ENCODE measurements around the gene MACROD2.
A peak's percentile ranks its signal among the peaks of the same experiment; 100 is the strongest.

Gene MACROD2

GRCh38 chr20:14064333-14064732 is 69.0 kb downstream of the MACROD2 start:
- no peak for DNase-seq

DNA sequence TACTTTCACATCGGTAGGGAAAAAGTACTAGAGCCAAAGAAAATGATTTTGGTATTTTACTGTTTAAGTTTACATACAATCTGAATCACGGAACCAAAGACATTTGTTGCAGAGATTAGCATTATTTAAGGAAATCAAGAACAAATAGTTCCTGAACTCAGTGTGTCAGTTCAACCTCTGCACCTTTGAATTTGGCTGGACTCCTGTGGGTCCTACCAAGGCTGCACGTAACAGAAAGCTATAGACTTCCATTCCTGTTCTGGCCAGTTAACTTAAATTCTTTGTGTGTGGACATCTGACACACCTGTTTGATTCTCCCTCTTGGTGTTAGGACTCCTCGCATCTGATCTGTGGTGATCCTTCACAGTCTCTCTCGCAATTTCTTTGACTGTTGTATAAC is 69.6 kb downstream of the MACROD2 start:
- no peak for DNase-seq

GRCh38 chr20:14065774-14066173 is 70.5 kb downstream of the MACROD2 start:
- no peak for DNase-seq

GRCh38 chr20:14067603-14068002 is 72.3 kb downstream of the MACROD2 start:
- DNase-seq = no peak

DNA sequence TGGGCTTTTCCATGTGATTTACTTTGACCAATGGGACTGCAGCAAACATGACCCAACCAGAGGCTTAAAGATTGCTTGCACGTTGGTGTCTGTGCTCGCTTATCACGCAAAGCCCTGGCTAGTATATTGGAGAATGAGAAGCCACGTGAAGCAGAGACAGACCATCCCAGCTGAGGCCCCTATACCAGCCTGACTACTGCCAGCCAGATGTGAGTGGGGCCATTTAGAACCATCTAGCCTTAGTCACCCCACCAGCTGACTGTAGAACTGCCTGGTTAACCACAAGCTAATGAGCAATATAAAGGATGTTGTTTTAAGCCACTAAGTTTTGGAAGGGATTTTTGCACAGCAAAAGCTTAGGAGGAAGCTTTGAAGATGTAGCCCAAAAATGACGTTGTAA is 74.5 kb downstream of the MACROD2 start:
- DNase-seq = no peak

GRCh38 chr20:14093652-14094051 is 98.3 kb downstream of the MACROD2 start:
- DNase-seq = no peak

- no peak for DNase-seq
These were observed 102.9 kb downstream of the MACROD2 start for GRCh38 chr20:14098261-14098660.

- no peak for DNase-seq
These were observed 118.1 kb downstream of the MACROD2 start for GRCh38 chr20:14113416-14113815.

DNA sequence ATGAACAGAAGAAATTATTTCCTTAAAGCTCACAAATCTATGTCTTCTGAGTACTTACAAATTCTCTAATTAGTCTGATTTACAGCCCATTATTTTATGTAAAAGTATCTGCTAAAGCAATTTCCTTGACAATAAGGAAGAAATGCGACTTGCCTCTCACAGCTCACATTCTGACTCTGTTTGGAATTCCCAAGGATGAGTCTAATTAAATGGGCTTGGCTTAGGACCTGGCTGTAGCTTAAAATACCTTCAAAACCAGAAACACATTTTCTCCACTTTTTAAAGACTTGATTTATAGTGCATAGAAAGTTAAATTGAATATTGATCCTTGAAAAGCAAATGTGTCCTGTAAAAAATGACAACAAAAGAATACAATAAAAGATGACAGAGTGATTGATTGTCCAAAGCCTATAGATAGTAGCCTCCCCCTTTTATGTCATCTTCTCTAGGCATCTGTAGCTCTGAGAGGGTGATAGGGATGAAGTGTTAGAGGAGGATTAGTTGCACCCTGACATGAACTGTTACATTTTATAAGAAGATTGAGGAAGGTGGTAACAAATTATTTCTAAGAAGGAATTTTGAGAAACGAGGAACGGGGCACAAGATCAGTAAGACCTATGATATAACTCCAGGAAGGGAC is 118.9 kb downstream of the MACROD2 start:
- DNase-seq = no peak

- no peak for DNase-seq
These were observed 120.7 kb downstream of the MACROD2 start for GRCh38 chr20:14116037-14116436.

- no peak for DNase-seq
These were observed 122.5 kb downstream of the MACROD2 start for GRCh38 chr20:14117768-14118167.

DNA sequence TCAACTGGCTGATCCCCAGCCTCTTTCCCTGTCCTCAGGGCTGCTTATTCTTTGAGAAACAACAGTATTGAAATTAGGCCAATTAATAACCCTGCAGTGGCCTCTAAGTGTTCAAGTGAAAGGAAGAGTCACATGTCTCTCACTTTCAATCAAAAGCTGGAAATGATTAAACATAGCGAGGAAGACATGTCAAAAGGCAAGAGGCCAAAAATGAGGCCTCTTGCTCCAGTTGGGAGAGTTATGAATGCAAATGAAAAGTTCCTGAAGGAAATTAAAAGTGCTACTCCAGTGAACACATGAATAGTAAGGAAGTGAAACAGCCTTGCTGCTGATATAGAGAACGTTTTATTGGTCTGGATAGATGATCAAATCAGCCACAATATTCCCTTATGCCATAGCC is 131.5 kb downstream of the MACROD2 start:
- no peak for DNase-seq

DNA sequence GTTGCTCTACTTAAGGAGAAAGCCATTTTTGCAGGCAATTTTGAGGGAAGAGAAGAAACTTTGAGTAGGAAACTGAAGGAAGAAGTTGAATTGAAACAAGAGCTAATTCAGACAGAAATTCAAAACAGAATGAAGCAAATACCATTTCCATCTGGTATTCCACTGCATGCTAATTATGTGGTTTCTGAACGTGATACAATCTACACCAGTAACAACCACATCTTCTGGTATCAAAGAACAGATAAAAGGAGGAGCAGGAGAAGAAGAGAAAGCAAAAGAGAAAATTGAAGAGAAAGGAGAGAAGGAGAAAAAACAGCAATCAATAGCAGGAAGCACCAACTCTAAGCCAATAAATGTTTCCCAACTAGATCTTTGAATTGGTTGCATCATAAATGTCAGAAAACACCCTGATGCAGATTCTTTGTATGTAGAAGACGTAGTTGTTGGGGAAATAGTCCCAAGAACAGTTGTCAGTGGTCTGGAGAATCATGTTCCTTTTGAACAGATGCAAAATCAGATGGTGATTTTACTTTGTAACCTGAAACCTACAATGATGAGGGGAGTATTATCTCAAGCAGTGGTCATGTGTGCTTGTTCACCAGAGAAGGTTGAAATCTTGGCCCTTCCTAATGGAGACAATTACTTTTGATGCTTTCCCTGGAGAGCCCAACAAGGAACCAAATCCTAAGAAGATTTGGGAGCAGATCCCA is 132.4 kb downstream of the MACROD2 start:
- no peak for DNase-seq

- no peak for DNase-seq
These were observed 138.7 kb downstream of the MACROD2 start for GRCh38 chr20:14134004-14134403.

GRCh38 chr20:14142171-14142570 is 146.9 kb downstream of the MACROD2 start:
- peak; percentile 38 to 64 for DNase-seq

GRCh38 chr20:14142964-14143627 is 147.8 kb downstream of the MACROD2 start:
- DNase-seq = no peak

DNA sequence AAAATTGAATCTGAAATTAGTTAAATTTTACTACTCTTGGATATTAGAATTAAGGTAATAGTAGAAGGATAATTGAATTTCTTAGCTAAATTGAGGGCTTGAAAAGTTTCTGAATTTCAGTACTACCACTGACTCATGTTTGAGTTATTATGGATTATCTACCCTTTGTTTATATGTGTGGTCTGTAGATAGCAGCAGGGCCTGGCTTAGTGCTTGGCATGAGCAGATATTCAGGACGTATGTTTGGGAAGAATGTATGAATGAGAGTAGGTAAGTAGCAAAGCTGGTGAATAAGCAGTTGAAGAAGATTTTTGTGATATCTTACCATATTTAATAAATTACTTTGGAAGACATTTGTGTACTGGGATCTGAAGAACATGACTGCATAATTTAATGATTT is 152.7 kb downstream of the MACROD2 start:
- no peak for DNase-seq

DNA sequence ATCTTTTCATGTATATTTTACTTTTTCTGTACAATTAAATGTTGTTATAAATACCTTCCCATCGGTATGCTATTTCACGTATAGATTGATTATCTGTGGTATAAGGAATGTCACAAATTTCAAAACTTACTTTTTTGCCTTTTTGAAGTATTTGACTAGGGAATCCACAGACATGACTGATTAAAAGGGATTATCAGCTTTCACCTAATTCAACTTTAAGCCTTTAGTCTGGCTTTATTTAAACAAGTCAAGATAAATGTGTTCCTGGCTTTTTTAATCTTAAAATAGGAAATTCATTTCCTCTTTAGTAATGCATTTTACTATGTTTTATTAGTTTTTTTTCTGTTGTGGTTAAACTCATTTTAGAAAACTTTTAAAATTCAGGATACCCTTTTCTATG is 160.0 kb downstream of the MACROD2 start:
- DNase-seq = no peak

DNA sequence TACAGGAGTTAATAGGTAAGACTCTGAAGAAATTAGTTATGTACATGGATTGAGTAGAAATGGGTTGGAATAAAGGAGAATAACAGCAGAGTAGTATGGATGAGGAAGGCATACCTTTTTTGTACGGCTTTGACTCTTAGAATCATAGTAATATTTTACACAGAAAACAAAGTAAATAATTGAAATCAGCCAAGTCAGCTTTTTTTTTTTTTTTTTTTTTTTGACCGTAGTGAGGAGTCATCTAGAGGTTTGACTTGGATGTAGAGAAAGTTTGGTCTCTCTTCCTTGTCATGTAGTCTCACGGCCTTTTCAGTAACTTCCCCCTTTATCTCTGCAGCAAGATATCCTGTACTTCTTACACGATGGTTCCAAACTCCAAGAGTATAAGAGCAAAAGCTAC is 183.2 kb downstream of the MACROD2 start:
- DNase-seq = no peak

GRCh38 chr20:14178952-14179351 is 183.6 kb downstream of the MACROD2 start:
- DNase-seq = no peak

DNA sequence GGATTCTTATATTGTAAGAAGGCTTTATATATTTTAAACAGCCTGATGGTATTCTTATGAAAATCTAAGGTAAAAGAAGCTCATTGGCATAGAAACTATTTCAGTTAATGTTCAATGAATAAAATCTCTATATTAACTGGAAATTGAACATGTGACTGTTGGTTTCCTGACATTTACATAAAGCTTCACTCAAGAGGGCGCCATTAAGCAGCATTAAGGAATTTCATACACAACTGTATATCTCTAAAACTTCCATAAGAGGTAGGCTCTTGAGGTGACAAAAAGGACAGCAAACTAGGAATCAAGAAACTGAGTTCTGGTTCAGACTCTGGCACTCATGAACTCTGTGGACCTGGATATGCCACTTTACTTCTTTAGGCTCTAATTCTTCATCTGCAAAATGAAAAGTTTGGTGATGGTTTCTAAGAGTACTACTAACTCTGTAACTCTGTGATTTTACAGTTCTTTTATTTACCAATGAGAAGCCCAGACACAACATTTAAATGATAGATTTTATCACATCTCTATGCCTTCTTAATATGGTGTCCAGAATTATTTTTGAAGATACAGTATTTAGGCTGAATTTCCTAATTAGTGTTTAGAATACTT is 194.6 kb downstream of the MACROD2 start:
- peak; percentile 29 to 56 for DNase-seq

- DNase-seq = no peak
These were observed 196.2 kb downstream of the MACROD2 start for GRCh38 chr20:14191559-14191958.

DNA sequence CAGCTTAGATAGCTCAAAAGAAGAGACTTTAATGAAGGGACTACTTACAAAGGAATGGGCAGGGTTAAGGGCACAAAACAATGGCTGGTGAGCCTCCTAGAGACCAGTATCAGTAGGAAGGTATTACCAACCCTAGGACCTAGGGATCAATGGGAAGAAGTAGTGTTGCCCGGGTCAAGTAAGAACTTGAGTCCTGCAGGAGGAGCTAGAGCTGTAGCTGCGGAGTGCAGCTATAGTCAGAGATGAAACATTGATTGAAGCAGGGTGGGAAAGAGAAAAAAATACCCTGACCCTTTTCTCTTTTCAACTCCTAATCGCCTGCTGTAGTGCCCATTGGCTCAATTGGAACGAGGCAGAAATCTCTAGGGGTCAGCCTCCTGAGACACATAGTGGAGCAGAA is 198.1 kb downstream of the MACROD2 start:
- DNase-seq = no peak

- no peak for DNase-seq
These were observed 198.6 kb downstream of the MACROD2 start for GRCh38 chr20:14193885-14194284.
